WERI-Rb-1 (cell line): ENCODE results near the gene SGCB.
A peak's percentile ranks its signal among the peaks of the same experiment; 100 is the strongest.

Experiments used
- DNase-seq: peaks from one replicate; pipeline ENCODE4 v3.0.0-alpha.2; 2020
- H3K27ac ChIP-seq: fragments of 250-450 bp; sonication (Bioruptor Pico); 2 replicates; pipeline ENCODE4 v1.5.1; 2020; ENCODE audit warnings: mild to moderate bottlenecking, moderate library complexity
- H3K27me3 ChIP-seq: fragments of 250-450 bp; sonication (Bioruptor Pico); 2 replicates; pipeline ENCODE4 v1.5.1; 2021; ENCODE audit warnings: mild to moderate bottlenecking, low read depth, moderate library complexity; ENCODE audit not compliant: insufficient read depth, severe bottlenecking
- H3K36me3 ChIP-seq: fragments of 250-450 bp; sonication (Bioruptor Pico); 2 replicates; pipeline ENCODE4 v1.5.1; 2020; ENCODE audit warnings: mild to moderate bottlenecking, moderate library complexity
- H3K4me3 ChIP-seq: 2 replicates; pipeline ENCODE4 v1.5.1; 2011; ENCODE audit warnings: low read depth, mild to moderate bottlenecking, control low read depth, low read length
- H3K9me3 ChIP-seq: fragments of 250-450 bp; sonication (Bioruptor Pico); 2 replicates; pipeline ENCODE4 v1.5.1; 2021; ENCODE audit warnings: mild to moderate bottlenecking, moderate library complexity; ENCODE audit not compliant: severe bottlenecking
- CTCF ChIP-seq: IDR thresholded peaks from 2 replicates; pipeline ENCODE4 v1.5.1; 2011; ENCODE audit warnings: low read depth, mild to moderate bottlenecking, control low read depth, inconsistent platforms, low read length

SGCB gene

GRCh38 chr4:52051615-52052474, 13.7 kb upstream of the SGCB start:
- Histone ChIP-seq H3K27me3 (no peaks in the 10 kb centered on the region), H3K36me3 (peaks cover 4% of the 10 kb centered on the region), H3K4me3 (peak overlapping the region; percentile 93), H3K27ac (peak overlapping the region; percentile 96), H3K9me3 (no peaks in the 10 kb centered on the region)
- no peak for TF ChIP-seq CTCF
- DNase-seq: peak; percentile 92

DNA sequence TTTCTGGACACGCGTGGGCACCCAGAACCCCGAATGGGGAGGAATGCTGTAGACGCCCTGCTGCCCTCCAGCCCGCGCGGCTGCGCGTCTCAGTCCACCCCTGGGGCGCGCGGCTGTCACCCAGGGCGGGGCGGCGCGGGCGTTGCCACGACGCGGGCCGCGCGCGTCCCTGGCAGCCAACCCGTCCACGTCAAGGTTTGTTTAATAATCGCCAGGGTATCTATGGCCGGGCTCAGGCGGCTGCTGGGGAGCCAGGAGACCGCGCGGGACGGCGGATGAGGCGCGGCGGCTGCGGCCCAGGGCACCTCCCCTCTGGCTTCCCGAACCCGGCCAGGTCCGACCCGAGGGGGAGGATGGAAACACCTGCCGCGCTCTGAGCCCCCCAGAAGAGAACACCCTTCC, 13.1 kb upstream of the SGCB start, which contains the start of gene SPATA18:
SPATA18 (plus strand) TSS at position 92 of the 402 bp plus-strand sequence. CDS start 401 bp downstream, outside the sequence.
- no peak for TF ChIP-seq CTCF
- H3K27ac ChIP-seq: peak within 1 kb of the TSS; percentile 96

GRCh38 chr4:52049266-52049665, 11.2 kb upstream of the SGCB start:
- no peak for DNase-seq
- TF ChIP-seq CTCF: no peak
- H3K9me3 ChIP-seq: no peaks in the 10 kb centered on the region
- H3K36me3 ChIP-seq: peaks cover 4% of the 10 kb centered on the region
- no peak overlapping the region for H3K4me3 ChIP-seq
- H3K27ac ChIP-seq: no peak overlapping the region
- no peaks in the 10 kb centered on the region for H3K27me3 ChIP-seq

More for the DNA sequence above, 13.1 kb upstream of the SGCB start, which contains the start of gene SPATA18:
- Histone ChIP-seq H3K4me3 (peak within 1 kb of the TSS; percentile 93), H3K36me3 (peaks cover 4% of the 10 kb centered on the region), H3K27me3 (no peaks in the 10 kb centered on the region), H3K9me3 (no peaks in the 10 kb centered on the region)
- DNase-seq: peak; percentile 27

DNA sequence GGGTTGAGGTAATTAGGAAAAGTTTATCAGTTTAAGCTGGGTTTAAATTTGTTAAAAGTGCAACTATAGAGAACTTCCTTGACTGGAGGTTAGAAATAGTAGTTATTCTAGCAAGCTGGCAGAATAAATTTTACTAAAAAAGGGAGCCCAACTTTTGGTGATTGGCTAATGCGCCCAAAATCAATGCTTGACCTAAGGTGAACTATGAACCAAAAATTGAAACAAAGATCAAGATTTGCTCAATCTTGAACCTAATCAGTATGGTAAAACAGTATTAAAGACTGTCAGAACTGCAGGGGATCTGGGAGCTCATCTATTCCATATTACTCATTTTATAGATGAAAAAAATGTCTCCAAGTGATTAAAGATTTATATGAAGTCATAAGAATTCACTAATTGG, 6.9 kb upstream of the SGCB start:
- Histone ChIP-seq H3K27me3 (no peaks in the 10 kb centered on the region), H3K36me3 (no peaks in the 10 kb centered on the region), H3K27ac (no peak overlapping the region), H3K4me3 (no peak overlapping the region), H3K9me3 (no peaks in the 10 kb centered on the region)
- DNase-seq: no peak
- no peak for TF ChIP-seq CTCF

GRCh38 chr4:52037689-52038102, 403 bp downstream of the SGCB start:
- peaks cover 3% of the 10 kb centered on the region; the same call in 1 of the 2 replicates for H3K36me3 ChIP-seq
- H3K27ac ChIP-seq: peak overlapping the region; percentile 45; the same call in 1 of the 2 replicates
- H3K27me3 ChIP-seq: no peaks in the 10 kb centered on the region
- H3K4me3 ChIP-seq: peak overlapping the region; percentile 87
- TF ChIP-seq CTCF: no peak
- no peaks in the 10 kb centered on the region for H3K9me3 ChIP-seq
- peak; percentile 32 for DNase-seq
